ENCODE measurements around the gene CSTF3.

GRCh38 chr11:33039274-33040032 is 121.8 kb downstream of the CSTF3 start, which contains the start of gene TCP11L1:
- TF ChIP-seq POLR2A (IDR thresholded peaks at IDR 0.05) = peak in 2 of 4 donors; percentile 77 to 81
- no peak for TF ChIP-seq CTCF (IDR thresholded peaks at IDR 0.05)
